Fibroblast of skin of back (primary cell): ENCODE data around the gene TCL1B. TPM values are rescaled to one million over a fixed set of nuclear protein-coding genes. Genes with fewer than 3 reads are reported as not detected.
"Not testable (repeated sequence)": the region's sequence is repeated elsewhere in the genome, so short reads cannot be mapped to it uniquely, and the experiment has no call there.

Experiments
- DNase-seq: peaks from one replicate; pipeline ENCODE4 v3.0.0-alpha.2; 2013
- polyA plus RNA-seq, 2 experiments: library from polyadenylated mRNA; unstranded; fragments of 120-200 nt; gene quantifications; one replicate each; pipeline ENCODE4 v1.2.1, GENCODE V29; 2013; ENCODE audit not compliant: insufficient read length in 2 of 2

The TCL1B gene, protein sequence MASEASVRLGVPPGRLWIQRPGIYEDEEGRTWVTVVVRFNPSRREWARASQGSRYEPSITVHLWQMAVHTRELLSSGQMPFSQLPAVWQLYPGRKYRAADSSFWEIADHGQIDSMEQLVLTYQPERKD
- not detected for polyA plus RNA-seq (2013, experiment 1 of 2; ENCODE audit: insufficient read length)
- not detected for polyA plus RNA-seq (2013, experiment 2 of 2; ENCODE audit: insufficient read length)

DNA sequence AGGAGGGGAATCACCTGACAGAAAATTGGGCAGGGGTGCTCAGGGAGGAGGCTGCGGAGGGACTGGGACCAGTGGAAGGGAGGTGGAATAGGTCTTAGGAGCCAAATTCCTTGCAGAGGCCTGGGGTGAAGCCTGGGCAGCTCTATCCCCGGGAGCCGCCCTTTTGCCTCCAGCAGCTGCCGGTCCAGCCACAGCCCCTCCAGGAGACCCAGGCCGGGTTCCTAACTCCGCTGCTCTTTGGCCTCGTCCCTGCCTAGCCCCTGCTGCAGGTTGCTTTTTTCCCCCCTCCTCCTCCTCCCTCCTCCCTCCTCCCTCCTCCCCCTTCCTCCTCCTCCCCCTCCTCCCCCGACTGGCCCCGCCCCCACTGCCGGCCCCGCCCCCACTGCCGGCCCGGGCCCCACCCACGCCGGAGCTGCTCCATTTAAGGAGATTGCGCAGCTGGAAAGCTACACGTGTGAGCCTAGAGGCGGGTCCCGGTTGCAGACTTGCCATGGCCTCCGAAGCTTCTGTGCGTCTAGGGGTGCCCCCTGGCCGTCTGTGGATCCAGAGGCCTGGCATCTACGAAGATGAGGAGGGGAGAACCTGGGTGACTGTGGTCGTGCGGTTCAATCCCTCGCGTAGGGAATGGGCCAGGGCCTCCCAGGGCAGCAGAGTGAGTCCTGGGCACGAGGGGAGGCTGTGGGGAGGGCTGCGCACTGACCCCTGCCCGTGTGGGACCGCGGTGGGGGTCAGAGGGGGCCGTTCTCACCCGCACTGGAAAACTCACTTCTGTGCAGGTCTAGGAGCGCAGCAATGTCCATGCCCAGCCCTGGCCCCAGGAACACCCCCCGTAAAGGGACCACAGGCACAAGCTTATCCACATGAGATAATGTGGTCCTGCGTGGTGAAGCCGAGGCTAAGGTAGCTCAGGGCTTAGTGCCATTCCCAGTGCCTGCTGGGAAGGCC lies at the start of gene TCL1B:
TCL1B (plus strand) TSS at position 449 of the 945 bp plus-strand sequence; CDS start at position 491, 42 bp downstream.
- DNase-seq: no peak

DNA sequence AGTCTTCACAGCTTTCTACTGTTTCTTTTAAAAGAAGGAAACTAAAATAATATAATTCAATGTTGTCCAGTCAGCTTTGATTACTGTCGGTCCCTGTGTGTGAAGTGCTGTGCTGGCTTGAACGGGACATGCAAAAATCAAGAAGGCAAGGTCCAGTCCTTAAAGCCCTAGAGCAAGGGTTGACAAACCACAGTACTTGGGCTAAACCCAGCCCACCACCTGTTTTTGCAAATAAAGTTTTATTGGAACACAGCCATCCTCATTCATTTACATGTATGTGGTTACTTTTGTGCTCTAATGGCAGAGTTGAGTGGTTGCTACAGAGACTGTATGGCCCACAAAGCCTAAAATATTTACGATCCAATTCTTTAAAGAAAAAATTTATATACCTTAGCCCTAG lies 41.2 kb upstream of the TCL1B start:
- DNase-seq: no peak

DNA sequence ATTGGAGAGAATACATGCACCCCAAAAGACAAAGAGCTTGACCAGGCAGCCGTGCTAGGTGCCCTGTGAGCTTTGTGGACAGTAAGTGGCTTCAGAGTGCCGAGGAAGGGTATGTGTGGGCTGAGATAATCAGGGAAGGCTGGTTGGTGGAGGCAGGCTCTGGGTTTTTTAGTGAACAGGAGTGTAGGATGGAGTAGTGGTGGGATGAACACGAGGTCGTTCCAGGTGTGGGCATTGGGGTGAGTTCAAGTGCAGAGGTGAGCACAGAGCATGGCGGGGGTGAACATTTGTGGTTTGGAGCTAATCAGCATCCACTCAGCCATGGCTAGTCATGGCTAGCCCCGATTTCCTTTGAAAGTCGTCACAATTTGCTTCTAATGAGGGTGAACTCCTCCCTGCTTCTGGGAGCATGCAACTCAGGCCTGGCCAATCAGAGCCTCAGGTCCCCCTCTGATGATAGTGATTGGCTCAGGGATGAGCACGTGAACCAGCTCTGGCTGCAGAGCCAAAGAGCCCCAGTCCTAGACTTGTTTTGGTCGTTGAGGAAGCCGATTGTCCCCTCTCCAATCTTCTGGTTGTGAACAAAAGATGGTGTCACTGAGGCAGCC lies 40.7 kb upstream of the TCL1B start:
- no peak for DNase-seq

DNA sequence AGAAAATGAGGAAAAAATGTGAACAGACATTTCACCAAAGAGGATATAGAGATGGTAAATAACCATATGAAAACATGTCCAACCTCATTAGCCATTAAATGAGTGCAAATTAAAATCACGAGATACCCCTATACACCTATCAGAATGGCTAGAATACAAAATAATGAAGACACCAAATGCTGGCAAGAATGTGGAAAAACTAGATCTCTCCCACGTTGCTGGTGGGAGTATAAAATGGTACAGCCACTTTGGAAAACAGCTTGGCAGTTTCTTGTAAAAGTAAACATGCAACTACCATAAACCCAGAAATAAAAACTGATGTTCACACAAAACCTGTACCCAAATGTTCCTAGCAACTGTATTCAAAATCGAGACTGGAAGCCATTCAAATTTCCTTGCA lies 38.3 kb upstream of the TCL1B start:
- DNase-seq: no peak

DNA sequence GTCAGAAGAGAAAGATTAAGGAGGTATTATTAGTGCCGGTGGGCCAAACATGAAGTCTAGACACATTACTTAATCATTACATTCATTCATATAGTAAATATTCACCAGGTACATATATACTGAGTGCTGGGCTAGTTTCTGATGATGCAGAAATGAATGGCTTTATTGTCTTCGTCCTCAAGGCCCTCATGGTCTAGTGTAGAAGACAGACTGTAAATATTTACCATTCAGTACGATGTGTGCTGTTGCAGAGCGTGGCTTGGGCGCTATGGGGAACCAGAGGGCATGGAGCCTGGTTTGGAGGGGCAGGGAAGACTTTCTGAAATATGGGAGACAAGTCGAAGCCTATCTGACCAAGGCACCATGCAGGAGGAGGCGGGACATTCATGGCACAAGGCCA lies 37.0 kb upstream of the TCL1B start:
- DNase-seq: no peak

DNA sequence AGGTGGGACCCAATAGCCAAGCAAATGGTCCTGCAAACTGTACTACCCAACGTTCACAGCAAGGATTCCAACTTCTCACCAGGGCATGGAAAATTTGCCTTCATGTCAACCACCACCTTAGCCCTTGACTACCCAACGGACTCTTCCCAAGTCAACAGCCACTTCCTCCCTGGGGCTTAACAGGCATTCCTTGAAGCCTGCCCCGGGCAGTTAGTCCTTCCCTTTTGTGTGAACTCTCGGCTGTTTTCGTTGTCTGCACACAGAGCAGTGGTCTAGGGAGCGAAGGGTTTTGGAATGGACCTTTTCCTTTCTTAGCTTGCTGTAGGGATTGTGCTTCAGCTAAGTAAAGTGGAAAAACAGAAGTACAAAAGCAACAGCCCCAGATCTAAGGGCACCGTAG lies 35.2 kb upstream of the TCL1B start:
- no peak for DNase-seq

DNA sequence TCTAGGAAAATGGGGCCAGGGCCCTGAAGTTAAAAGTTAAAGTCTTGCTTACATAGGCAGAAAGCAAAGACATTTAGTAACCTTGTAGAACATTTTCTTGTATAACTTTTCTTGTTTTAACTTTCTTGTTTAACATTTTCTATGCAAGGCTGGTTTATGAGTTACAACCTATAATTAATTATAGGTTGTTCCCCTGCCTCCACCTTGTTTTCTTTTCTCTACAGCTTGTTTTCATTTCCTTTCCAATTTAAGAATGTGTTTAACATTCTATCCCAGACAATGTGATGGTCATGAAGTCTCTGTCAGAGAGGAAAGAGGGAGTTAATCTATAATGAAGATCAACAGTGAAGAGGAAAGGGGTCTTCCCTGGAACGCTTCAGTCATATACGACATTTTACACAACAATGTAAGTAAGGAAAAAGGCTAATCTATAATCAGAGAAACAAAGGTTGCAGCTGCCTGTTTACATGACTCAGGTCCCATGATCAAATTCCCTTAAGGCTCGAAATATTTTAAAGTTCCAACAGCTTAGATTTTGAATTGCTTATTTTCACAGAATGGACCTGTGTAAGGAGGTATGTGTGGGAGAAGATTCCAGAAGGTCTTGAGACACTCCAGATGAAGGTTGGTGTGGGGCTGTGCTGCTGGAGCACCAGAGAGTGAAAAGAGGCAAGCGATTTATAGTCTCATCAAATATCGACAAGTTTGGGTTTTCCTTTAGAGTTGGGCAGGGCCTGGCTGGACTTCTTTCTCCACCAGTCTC lies 34.2 kb upstream of the TCL1B start:
- DNase-seq: no peak

DNA sequence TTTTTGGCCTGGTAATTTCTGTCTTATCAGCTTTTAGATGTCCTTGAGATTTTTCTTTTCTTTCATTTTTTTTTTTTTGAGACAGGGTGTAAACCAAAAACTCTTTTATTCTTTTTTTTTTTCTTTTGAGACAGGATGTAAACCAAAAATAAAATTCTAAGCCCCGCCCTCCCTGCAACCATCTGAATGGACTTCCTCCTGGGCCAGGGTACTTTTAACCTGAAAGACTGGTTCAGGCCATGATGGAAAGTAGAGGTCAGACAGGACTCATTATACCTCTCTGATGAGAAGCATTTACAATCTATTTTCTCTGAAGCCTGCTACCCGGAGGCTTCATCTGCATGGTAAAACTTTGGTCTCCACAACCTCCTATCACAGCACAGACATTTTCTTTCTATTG lies 33.5 kb upstream of the TCL1B start:
- DNase-seq: no peak

DNA sequence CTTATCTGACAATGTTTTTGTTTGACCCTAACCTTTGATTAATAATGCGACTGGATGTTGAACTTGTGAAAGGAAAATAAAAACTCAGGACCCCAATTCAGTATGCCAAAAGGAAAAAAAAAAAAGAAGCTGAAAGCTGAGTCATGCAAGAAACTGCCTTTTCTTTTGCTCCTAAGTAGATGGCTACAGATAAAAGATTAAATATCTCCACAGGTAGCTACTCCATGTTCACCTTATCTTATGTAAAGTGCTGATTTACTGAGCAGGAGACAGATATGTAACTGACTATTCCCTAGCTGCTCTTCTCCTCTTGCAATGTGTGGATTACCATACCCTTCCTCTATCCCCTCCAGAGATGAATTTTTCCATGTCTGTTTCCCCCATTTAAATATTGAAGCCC lies 30.8 kb upstream of the TCL1B start:
- no peak for DNase-seq

DNA sequence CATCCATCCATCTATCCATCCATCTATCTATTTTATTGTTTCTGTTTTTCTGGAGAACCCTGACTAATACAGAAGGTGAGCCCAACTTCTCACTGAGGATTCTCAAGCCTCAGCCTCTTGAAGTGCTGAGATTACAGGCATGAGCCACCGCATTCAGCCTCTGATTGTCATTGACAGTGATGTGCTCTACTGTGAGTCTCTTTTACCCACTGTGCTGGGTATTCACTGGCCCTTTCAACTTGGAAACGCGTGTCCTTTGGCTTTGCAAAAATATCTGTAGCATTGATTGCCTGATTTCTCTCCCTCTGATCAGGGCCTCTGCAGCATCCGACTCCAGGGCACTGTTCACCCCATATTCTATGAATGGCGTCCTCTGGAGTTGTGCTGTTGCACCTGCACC lies 29.6 kb upstream of the TCL1B start:
- no peak for DNase-seq

DNA sequence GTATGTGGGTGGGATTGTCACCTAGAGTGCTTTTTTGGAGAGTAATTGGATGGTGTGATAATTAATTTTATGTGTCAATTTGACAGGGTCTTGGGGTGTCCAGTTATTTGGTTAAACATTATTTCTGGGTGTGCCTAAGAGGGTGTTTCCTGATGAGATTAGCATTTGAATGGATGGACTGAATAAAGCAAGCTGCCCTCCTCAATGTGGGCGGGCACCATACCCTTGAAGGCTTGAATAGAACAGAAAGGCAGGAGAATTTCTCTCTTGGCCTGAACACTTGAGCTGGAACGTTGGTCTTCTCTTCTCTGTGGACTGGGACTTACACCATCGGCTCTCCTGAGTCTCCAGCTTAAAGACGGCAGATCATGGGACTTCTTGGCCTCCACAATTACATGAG lies 28.8 kb upstream of the TCL1B start:
- no peak for DNase-seq

DNA sequence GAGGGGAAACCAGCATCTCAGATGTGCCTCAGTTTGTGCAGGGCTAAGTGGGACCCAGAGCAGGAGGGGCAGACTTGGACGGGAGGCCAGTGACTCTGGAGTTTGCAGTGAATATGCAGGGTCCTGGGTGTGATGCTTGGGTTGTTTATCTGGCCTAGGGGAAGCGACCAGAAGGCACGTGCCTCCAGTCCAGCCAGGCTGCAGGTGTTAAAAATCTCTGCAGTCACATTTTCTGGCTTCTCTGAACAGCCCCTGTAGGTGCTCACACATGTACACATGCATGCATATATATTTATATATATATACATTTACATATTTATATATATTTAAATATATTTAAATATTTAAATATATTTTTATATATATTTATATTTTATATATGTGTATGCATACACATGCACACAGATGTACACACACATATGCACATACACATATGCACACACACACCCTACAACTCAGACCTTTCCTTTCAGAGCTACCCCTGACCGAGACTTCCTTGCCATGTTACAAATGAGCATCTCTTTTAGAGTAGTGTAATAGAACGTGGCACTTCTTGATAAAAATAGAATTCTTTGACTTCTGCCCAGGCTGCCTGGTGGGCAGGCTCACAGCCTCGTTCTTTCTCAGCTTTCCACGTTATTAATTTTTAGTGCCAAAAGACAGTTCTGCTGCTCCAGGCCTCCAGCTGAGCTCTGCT lies 26.8 kb upstream of the TCL1B start:
- DNase-seq: no peak

DNA sequence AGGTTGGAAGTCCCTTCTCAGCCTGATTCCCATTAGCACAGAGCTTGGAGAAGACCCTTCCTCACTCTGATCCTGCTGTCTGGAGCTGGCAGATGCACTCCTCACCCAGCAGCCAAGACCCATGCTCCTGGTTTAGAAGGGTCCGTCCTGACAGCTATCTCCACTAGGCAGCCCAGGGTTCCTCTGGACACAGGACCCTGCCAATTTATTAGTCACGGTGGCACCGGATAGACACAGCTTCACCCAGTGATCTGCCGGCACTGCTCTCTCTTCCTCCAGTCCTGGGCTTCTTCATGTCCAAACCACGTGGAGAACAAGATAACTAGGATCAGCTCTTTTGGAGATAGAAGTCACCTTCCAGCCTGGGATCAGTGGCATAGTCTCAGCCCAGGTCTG lies 26.2 kb upstream of the TCL1B start:
- no peak for DNase-seq

DNA sequence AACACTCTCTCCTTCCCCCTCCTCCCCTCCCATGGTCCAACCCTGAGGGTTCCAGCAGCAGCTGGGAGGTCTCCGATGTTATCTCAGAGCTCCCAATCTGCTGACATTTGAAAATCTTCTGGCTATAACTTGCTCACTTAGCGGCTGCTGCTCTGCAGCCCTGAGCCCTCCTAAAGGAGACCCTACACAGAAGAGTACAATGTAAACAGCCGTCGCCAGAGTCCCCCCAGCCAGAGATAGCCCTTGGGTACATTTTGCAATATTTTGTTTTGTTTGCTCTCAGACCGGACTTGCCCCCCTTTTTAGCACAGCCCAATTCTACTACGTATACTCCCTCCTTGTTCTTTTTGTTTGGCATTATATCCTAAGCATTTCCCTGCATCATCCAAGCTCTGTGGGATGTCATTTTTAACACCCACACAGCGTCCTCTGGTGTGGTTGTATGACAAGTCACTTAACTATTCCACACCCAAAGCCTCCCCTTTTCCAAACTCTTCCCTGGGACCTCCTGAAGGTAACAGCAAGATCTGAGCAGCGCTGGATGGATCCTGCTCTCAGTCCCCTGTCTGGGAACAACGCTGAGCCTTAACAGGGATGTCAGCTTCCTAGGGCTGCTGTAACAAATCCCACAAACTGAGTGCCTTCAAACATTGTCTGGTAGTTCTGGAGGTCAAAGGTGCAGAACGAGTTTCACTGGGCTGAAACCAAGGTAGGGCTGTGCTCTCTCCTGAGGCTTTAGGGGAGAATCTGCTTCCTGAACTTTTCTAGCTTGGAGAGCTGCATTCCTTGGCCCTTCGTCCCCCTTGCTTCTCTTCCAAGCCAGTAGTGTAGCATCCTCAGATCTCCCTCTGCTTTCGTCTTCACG lies 25.3 kb upstream of the TCL1B start:
- no peak for DNase-seq

DNA sequence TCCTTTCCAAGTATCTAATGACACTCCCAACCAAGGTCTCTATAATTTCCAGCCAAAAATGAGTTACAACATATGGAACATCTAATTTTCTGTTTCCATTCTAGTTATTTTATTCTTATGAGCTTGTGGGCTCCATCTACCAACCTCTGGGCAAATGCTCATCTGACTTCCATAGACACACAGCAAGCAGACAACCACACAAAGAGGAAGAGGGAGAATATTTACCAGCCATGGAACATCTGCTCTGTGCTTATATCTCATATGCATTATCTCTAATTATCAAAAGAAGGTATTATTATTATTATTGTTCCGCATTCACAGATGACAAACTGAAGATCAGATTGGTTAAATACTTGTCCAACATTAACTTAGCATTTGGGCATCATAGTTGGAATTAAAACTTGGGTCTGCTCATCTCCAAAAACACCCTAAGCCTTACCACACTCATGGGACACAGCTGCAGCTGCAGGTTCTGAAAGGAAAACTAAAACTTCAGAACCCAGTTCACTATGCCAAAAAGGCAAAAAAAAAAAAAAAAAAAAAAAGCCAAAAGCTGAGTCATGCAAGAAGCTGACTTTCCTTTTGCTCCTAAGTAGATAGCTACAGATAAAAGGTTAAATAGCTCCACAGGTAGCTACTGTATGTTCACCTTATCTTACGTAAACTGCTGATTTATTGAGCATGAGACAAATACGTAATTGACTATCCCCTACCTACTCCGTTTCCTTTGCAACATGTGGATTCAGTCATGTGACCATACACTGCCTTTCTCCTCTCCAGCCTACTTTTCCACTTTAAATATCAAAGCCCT lies 23.6 kb upstream of the TCL1B start:
- no peak for DNase-seq

DNA sequence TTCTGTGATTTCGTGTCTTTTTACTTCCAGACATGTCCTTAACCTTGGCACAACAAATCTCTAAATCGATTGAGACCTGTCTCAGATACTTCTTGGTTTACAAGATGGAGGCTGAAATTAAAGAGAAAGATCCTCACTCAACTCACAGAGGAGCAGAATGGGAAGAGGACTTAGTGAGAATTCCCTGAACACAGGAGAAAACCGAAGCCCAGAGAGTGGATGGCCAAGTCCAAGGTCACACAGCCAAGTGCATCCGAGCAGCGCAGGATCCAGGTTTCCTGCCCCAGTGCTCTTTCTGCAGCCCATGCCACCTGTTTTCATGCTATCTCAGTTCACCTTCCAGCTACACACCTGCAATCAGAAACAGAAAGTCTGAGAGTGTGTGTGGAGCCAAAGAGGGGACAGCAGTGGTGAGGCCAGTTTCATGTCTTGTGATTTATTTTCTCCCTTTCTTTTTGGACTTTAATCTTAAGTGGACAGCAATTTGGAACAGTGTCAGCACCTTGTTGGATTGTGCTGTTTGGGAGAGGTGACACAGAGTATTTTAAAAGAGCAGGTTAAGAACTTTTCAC lies 22.9 kb upstream of the TCL1B start:
- DNase-seq: no peak

DNA sequence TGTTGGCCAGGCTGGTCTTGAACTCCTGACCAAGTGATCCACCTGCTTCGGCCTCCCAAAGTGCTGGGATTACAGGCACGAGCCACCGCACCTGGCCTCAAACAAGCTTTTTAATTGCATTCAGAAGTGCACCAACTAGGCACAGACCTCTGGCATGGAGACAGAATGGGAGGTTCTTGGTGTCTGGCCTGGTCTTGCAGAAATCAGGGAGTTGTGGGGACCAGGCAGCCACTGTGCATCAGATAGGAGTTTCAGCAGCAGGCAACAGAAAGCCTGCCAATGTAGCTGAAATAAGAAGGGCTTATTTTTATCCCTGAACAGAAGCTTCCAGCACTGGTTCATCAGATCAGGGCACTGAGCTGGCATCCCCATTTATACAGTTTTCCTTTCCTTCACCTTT lies 22.2 kb upstream of the TCL1B start:
- no peak for DNase-seq

DNA sequence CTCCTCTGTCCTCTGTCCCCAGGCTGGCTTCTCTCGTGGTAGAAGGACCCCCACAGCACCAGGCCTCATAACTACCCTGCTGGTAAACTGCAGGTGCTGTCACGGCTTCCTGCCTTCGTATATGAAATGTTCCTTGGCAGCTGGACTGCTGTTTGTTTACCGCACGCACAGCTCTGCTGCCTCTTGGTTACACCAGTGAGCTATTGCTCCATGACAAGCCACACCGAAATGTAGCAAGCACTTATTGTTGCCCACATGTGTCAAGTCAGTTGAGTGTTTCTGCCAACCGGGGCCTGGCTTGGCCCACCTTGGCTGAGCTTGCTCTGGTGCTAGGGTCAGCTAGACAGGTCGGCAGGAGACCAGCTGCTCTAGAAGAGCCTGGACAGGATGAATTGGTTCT lies 21.7 kb upstream of the TCL1B start:
- DNase-seq: no peak

DNA sequence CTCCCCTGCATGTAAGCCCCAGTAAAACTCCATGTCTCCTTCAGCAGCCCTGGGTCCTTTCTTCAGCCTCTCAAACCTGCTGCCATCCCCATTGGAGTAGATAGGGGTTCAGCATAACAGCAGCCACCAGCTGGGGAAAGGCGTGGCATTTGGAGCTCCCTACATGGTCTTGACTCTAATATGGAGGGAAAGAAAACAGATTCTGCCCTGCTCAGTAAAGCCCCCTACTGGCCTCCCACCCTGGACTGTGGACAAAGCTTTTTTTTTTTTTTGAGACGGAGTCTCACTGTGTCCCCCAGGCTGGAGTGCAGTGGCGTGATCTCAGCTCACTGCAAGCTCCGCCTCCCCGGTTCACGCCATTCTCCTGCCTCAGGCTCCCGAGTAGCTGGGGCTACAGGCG lies 20.7 kb upstream of the TCL1B start:
- not testable (repeated sequence) for DNase-seq

DNA sequence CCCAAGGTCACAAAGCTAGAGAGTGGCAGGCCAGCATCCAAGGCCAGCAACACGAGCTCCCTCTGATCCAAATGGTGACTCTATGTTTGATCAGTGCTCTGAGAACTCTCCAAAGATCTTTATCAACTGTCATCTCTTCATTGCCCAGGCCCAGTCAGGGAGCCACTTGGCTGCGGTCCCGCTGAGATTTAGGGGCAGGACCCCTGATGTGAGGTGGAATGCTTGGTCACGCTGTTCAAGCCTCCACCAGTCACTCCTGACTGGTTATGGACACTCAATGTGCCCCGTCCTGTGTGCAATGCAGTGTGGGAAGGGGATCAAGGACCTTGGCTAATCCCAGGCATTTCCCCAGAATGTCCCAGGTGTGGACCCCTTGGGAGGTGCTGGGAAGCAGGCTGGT lies 19.8 kb upstream of the TCL1B start:
- no peak for DNase-seq
